ENCODE measurements around the gene MARS1.
"Not testable (repeated sequence)": the region's sequence is repeated elsewhere in the genome, so short reads cannot be mapped to it uniquely, and the experiment has no call there.

Gene MARS1

GRCh38 chr12:57473886-57474285 lies 14.0 kb upstream of the MARS1 start:
- no peak for DNase-seq

GRCh38 chr12:57474430-57474829 lies 13.4 kb upstream of the MARS1 start:
- DNase-seq: no peak

- DNase-seq: no peak
Observed at GRCh38 chr12:57474862-57475261, 13.0 kb upstream of the MARS1 start.

GRCh38 chr12:57475271-57476161 lies 12.4 kb upstream of the MARS1 start:
- DNase-seq: peak; percentile 74

- DNase-seq: no peak
Observed at GRCh38 chr12:57476162-57476992, 11.5 kb upstream of the MARS1 start.

GRCh38 chr12:57476993-57477709 lies 10.7 kb upstream of the MARS1 start:
- no peak for DNase-seq

- no peak for DNase-seq
Observed at GRCh38 chr12:57477710-57478681, 9.9 kb upstream of the MARS1 start.

- DNase-seq: no peak
Observed at GRCh38 chr12:57479043-57479375, 8.9 kb upstream of the MARS1 start.

GRCh38 chr12:57479376-57480115 lies 8.3 kb upstream of the MARS1 start, which contains the start of gene ARHGAP9:
ARHGAP9 (minus strand) TSS chr12:57479866; CDS start chr12:57479406, 460 bp downstream.
- DNase-seq: no peak

GRCh38 chr12:57481671-57482070 lies 6.2 kb upstream of the MARS1 start:
- no peak for DNase-seq

GRCh38 chr12:57483466-57483865 lies 4.4 kb upstream of the MARS1 start:
- DNase-seq: no peak

- no peak for DNase-seq
Observed at GRCh38 chr12:57485695-57486094, 2.2 kb upstream of the MARS1 start.

GRCh38 chr12:57487055-57487596 lies 742 bp upstream of the MARS1 start:
- DNase-seq: no peak

GRCh38 chr12:57488402-57489156 lies 711 bp downstream of the MARS1 start:
- no peak for DNase-seq

- DNase-seq: no peak
Observed at GRCh38 chr12:57489157-57489641, 1.3 kb downstream of the MARS1 start.

- no peak for DNase-seq
Observed at GRCh38 chr12:57490126-57490525, 2.3 kb downstream of the MARS1 start.

GRCh38 chr12:57491393-57492280 lies 3.8 kb downstream of the MARS1 start:
- no peak for DNase-seq

- DNase-seq: not testable (repeated sequence)
Observed at GRCh38 chr12:57495051-57495701, 7.3 kb downstream of the MARS1 start.
